GDM1 (cell line): ENCODE results near the gene AQP5.

Experiments
- DNase-seq: peaks from one replicate; lab custom pipeline; 2025; lab: John Stamatoyannopoulos, UW

AQP5 gene

DNA sequence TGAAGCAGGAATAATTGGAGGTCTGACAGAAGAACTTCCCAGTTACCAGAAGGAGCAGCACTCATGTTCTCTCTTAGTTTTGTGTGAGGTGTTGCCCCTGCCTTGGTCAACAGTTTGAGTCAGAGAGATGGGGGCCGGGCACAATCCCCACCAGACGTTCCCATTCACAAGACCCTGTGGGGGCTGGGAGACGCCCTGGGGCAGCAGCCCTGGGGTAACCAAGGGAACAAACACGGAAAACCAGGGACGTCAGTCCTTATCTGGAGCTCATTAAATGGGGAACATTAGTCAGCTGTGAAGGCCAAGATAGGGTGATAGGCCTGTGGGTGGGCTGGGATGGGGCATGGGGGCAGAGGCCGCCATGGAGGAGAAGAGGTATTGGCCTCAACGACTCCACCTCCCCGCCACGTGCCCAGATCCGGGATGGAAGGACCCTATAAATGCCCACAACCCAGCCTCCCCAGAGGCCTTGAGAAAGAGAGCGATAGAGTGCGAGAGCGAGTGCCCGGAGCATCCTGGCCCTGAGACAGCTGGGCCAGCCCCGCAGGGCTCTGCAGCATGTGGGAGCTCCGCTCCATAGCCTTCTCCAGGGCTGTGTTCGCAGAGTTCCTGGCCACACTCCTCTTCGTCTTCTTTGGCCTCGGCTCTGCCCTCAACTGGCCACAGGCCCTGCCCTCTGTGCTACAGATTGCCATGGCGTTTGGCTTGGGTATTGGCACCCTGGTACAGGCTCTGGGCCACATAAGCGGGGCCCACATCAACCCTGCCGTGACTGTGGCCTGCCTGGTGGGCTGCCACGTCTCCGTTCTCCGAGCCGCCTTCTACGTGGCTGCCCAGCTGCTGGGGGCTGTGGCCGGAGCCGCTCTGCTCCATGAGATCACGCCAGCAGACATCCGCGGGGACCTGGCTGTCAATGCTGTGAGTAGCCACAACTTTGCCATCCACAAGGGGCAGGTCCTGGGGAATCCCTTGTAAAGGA, 11.1 kb upstream of the AQP5 start, which contains the start of gene AQP2:
Gene AQP2, plus strand, starts transcription at position 465 of the 979 bp plus-strand sequence. Its CDS starts 94 bp downstream, at position 559.
- DNase-seq: no peak

DNA sequence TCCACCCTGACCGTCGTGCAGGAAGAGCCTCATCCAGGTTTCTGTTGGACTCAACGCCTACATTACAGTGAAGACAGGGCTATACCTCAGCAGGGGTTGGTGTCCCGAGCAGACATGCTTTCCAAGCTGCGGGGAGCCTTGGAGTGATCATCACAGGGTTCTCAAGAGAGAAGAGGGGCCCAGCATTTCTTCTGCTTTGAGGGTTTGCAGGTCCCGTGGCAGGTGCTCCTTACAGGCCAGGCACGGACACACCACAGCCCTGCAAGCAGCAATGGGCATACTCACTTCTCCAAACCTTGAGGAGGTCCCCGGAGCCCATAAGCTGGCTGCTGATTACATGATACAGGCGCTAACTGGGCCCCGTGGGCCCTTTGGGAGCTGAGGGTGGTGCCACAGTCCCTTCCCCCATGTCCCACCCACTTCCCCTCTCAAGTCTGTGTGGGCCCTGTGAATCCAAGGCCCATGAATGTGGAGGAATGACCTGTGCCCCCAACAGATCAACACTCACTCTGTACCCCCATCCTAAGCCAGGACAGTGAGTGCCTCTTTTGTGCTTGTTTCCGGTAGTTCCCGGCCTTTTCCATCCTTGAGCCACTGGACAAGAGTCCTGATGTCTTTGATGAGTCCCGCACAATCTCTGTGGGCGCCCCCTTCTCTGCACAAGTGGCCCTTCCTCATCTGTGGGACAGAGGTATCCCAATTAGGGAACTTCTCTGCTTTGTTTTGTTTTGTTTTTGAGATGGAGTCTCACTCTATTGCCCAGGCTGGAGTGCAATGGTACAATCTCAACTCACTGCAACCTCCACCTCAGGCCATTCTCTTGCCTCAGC, 10.0 kb upstream of the AQP5 start:
- DNase-seq: no peak

DNA sequence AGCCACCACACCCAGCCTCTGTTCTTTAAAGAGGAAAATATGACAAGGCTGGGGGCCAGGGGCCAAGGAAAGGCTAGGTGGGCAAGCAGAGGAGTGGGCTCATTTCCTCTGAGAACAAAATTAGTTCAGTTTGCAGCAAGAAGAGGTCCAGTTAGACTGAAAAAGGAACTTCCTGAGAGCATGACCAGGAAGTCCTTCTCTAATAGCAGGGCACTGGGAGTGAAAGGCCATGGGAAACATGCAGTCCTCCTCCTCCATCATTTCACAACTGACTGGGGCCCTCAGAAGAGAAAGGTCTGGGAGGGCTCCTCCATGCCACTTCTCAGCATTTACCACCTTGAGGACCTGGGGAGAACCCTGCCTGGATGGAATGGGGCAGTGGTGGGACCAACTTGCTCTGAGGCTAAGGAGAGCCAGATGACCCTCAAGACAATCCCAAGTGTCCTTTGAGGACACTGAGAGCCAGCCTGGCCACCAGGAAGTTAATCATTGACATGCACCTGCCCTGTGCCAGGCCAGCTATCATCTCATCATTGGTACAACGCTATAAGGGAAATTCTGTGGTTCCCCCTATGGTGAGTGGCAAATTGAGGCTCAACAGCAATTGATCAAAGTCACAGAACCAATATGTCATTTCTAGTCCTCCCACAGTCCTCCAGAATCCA, 9.1 kb upstream of the AQP5 start:
- no peak for DNase-seq

DNA sequence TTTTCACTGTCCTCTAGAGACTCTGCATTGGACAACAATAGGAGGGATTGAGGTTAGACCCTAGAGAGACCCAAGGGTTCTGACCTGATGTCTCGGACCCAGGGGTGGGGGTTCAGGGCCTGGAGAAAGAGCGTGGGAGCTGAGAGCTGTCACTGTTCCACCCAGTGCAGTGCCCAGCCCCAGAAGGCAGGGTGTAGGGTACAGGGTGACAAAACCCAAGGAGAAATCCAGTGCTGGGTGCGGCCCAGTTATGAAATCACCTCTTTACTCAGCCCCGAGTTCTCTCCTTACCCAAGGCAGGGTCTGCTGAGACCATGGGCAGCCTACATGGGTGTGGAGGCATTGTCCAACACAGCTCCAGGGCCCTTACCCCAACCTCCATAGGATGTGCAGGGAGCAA, 8.5 kb upstream of the AQP5 start:
- no peak for DNase-seq

DNA sequence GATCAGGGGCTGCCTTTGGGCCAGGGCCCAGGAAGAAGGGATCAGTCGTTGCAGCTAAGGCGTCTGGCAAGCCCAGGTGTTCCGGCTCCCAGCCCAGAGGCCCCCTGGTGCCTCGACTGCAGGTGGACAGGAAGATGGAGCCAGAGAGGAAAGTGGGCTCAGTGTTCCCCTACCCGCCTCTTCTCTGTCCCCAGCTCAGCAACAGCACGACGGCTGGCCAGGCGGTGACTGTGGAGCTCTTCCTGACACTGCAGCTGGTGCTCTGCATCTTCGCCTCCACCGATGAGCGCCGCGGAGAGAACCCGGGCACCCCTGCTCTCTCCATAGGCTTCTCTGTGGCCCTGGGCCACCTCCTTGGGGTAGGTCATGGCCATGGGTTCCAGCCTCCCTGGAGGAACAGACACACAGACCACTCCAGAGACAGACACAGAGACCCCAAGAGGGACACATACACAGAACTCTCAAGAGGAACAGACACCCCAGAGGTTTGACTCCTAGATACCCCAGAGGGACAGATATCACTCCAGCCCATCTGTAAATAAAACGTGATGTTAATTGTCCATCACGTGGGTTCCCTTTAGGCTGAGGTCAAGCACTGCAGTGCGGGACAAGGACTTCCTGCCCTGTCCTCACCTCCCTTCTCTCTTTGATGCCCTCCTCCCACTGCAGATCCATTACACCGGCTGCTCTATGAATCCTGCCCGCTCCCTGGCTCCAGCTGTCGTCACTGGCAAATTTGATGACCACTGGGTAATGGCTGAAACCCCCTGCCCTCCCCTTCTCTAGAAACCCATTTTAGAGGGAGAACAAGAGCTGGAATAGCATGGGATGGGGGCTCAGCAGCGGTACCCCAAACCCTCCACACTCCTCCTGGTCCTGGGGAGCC, 7.5 kb upstream of the AQP5 start:
- no peak for DNase-seq

DNA sequence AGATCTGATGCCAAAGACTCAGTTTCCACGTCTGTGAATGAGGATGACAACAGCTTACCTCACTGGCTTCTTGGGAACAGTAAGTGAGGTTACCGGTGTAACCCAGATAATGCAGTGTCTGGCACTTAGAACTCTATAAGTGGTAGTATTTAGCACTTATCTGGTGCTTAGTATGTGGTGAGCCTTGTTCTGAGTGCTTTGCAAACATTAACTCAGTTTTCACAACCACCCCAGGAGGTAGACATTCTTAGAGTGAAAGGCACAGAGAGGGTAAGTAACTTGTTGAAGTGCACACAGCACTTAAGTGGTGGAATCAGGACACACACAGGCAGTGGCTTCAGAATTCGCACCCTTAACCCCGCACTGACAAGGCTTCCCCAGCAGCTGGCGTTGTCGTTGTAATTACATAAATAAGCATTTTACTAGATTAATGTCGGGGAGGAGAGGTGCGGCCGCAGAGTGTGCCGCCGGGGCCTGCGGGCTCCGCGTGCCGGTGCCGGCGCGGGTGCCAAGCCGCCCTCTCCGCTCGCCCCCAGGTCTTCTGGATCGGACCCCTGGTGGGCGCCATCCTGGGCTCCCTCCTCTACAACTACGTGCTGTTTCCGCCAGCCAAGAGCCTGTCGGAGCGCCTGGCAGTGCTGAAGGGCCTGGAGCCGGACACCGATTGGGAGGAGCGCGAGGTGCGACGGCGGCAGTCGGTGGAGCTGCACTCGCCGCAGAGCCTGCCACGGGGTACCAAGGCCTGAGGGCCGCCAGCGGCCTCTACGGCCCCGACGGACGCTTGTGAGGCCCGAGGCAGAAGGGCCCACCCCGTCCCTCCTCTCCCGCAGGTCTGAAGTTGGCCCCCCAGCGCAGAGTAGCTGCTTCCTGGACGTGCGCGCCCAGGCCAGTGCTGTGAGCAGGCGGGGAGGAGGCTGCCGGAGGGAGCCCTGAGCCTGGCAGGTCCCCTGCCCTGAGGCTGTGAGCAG, 6.5 kb upstream of the AQP5 start:
- no peak for DNase-seq

DNA sequence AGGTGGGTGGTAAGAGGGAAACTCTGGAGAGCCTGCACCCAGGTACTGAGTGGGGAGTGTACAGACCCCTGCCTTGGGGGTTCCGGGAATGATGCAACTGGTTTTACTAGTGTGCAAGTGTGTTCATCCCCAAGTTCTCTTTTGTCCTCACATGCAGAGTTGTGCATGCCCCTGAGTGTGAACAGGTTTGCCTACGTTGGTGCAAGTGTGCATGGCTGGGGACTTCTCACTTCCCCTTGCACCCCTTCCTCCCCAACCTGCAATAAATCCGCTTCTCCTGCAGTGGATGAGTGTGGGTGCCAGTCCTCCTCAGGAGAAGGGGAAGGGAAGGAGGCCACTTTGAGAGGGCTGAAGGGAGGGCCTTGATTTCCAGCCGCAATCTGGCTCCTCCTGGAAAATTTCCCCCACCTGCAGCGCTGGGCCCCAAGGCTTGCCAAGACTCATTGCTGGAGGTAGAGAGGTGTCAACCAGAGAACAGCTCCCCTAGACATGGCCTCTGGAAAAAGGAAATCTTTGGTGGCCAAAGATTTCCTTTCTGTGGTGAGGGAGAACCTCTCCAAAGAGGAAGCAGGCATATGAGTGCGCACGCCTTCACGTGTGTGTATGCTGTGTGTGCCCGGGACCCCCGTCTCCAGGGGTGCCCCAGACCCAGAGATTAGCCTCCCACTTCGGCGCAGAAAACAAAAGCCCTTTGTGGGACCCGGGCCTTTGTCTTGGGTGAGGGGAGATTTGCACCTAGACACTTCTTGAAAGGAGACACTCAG, 5.6 kb upstream of the AQP5 start:
- DNase-seq: peak; percentile 41

DNA sequence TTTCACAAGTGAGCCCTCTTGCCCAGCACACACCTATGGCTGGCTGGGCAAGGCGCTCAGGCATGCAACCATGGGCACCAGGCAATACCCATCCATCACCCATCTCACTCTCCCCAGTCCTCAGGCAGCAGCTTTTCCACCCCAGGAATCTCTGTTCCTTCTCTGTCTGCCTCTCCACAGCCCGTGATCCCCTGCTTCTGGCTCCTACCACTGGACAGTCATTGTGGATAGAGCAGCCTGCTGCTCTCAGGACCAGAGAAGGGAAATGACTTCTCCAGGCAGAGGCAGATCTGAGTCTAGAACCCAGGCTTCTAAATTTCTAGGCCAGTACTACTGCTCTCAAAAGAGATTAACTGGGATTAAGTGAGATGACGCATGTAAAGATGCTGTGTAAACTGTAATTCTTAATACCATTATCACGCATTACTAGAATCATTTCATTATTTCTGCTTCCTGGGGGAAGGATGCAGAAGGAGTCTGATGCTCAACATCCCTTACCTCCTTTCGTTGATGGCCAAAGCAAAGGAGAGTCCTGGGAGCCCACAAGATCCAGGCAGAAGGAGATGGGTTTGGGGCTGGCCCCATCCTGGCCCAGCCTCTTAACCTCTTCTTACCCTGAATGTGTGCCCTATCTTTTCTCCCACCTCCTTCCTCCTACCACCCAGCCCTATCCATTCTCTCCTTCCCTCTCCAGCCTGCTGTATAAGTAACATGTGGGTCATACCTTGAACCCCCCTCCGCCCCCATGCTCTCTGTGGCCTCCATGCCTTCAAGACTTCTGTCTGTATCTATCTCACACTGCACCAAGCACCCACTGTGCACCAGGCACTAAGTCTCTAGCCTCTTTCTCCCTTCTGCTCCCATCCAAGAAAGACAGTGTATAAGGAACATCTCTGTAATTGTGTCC, 4.8 kb upstream of the AQP5 start:
- DNase-seq: no peak

DNA sequence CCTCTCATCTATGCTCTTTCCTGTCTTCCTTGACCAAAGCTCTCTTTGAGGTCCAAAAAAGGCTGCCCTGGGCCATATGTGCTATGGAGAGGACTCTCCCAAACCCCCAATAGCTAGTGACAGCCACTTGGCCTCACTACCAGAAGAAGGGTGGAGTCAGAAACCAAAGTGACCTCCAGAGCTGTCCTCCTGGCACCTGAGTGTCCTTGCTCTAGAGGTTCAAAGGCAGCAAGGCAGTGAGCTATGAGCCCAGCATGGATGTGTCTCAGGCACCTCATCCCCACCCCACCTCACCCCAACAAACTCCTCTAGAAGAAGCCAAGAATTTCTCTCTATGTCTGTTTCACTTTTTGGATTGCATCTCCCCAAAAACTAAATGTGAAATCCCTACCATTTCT, 4.1 kb upstream of the AQP5 start:
- no peak for DNase-seq

DNA sequence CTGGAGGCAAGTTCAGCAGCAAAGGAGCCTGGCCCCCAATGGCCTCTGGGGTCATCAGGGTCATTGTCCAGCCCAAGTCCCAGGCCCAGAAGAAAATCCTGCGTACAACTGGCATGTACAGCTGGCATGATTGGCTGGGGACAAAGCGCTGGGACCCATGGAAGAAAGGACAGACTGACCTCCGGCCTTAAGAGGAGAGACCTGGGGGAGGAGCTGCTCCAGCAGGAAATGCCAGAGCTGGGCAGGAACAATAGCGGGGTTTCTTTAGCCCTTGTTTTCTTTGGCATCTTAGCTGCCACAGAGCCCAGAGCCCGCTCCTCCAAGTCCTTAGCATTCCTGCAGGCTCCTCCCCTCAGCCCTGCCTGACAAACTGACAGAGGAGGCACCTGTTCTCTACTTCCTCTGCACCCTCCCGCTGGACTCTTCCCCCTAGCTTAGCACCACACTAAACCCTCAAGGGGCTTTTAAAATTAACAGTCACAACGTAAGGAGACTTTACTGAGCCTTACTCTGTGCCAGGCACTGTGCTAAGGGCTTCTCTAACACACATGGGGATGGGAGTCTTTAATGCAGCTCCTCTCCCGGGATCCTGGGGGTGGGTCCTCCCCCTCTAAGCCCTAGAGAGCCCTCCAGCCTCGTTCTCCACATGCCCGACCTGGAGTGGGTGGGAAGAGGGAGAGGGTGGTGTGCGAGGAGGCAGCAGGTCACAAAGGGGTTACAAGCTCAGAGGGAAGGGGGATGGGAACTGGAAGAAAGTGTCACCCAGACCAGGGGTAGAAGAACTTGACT, 1.8 kb upstream of the AQP5 start:
- no peak for DNase-seq

DNA sequence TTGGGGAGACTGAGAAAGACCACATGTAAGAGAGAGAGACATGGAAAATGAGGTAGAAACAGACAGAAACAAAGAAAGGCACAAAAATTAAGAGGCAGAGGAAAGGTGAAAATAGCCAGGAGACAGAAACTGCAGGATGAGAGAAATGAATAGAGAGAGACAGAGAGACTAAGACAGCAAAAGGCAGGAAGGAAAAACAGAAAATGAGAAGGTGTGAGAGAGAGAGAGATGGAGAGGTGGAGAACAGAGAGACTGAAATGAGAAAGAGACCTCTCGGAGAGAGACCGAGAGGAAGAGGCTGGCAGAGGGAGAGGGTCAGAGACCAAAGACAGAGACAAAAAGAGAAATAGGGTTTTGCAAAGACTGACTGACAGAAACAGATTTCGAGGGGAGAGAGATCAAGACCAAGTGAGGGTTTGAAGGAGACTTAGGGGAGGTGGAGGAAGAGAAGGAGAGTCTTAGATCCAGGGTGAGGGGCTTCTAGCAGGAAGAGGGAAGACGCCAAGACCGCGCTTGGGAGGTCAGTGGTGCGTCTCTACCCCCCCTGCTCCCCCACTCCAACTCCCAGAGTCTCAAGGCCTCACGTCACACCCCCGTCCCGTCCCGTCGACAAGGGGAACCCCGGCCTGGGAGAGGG, 1.1 kb upstream of the AQP5 start:
- no peak for DNase-seq

DNA sequence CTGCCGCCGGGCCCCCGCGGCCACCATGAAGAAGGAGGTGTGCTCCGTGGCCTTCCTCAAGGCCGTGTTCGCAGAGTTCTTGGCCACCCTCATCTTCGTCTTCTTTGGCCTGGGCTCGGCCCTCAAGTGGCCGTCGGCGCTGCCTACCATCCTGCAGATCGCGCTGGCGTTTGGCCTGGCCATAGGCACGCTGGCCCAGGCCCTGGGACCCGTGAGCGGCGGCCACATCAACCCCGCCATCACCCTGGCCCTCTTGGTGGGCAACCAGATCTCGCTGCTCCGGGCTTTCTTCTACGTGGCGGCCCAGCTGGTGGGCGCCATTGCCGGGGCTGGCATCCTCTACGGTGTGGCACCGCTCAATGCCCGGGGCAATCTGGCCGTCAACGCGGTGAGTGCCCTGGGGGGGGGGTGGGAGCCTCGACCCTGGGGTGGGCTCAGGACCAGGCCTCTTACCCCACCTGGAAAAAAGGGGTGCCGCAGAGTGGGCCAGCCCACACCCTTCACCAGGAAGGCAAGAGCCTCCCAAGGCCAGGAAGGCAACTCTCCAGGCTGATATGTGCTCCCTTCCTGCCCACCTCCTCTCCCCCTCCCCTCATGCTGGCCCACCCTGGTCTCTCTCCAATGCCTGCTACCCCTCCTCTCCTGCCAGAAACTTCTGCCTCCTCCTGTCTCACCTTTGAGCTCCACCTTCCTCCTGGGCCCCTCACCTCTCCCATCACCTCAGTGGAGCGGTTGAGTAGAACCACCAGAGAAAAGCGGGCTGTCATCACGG, 507 bp downstream of the AQP5 start:
- no peak for DNase-seq

DNA sequence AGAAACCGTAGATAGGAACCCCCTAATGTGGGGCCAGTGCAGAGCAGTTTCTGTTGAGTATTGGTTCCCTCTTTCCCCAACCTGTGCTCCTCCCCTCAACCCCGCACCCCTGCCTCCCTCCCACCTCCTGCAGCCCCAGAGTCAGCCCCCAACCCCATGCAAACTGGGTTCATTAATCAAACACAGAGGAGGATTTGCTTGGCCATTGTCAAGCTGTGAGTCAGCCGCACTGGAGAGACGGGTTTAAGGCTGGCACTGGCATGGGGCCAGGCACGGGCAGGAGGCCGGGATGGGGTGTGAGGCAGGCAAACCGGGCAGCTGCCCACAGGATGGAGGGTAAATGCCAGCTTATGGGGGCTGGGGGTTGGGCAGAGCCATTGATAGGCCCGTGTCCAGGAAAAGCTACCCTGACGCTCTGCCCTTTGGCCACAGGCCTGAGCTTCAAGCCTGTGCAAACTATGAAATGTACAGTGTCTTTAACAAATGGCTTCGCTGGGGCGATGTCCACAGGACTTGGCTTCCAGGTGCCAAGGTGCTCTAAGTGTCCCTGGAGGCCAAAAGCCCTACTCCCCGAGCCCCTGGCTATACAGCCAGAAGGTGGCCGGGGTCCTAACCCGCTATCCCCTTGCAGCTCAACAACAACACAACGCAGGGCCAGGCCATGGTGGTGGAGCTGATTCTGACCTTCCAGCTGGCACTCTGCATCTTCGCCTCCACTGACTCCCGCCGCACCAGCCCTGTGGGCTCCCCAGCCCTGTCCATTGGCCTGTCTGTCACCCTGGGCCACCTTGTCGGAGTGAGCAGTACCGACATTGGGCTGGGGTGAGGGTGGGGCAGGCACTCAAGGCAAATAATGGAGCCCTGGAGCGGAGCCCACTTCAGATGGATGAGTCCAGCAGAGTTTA, 1.4 kb downstream of the AQP5 start:
- DNase-seq: no peak

DNA sequence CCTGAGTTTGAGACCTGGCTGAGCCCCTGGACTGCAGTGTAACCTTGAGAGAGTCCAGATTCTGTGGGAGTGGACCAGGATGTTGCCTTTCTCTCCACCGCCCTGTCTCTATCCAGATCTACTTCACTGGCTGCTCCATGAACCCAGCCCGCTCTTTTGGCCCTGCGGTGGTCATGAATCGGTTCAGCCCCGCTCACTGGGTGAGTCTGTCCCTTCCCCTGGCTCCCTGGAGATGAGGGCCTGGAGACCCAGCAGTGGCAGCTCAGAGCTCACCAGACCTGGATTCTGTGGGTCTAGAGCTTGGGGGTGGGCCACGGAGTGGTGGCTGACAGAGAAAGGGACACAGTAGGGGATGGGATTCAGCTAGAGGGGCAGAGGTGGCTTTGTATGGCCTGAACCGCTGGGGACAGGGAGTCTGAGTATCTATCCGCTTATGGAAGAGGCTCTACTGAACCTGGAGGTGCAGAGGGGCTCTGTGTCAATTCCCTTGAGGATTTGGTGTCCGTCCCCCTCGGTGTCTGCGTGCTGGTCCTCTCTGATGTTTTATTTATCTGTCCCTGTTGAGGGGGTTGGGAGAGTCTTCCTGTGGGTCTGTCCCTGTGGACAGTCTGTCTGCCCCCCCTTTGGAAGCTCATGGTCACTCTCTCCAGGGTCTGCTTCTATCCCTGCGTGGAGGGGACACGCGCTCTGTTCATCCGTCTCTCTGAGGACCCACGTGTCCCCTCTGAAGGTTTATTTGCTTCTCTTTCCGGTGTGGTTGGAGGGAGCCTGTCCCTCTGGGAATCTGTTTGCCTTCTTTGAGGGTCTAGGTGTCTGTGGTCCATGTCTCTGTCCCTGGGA, 2.5 kb downstream of the AQP5 start:
- DNase-seq: no peak
